ENCODE results near the gene PPP1R13B. TPM values are rescaled to one million over a fixed set of nuclear protein-coding genes. Genes with fewer than 3 reads are reported as not detected.
"Not testable (repeated sequence)": the region's sequence is repeated elsewhere in the genome, so short reads cannot be mapped to it uniquely, and the experiment has no call there.

PPP1R13B gene
- 9.6 and 9.8 TPM in 2 replicates for total RNA-seq

DNA sequence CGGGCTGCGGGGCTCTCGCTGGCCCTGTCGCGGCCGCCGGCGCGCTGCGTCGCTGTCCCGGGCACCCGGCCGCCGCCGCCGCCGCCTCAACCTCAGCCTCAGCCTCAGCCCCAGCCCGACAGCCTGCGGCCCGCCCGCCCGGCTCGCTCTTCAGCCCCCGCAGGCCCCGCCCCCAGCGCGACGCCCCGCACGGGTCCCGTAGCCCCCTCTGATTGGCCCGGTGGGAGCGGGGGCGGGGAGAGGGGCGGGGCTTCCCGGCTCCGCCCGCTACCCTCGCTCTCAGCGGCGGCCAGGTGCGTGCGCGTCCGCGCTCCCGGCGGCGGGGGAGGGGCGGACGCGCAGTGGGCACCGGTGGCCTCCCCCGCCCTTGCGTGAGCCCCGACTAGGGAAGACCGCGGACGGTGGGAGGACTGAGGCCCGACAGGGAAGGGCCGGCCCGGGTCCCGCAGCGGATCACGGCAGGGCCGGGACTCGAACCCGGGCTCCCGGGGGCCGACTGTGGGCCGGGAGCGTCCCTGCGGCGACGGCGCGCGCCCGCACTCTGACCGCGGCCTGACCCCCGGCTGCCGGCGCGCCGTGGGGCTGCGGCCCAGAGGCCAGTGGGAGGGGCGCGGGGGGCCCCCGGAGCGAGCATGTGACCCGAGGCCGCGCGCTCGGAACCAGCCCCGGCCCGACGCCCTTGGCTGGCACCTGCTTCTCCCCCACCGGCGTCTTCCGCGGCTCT lies at the start of gene PPP1R13B:
PPP1R13B (minus strand) TSS at position 125 of the 724 bp plus-strand sequence. CDS start 268 bp downstream, outside the sequence.
- peak within 1 kb of the TSS; percentile 51 for H3K27ac Mint-ChIP-seq
- H3K9me3 Mint-ChIP-seq, result no peaks in the 10 kb centered on the region
- peak within 1 kb of the TSS; percentile 85 for H3K4me3 Mint-ChIP-seq
- DNase-seq (ENCODE audit: low spot score), result peak; percentile 87
- intact Hi-C loops (cut with micrococcal nuclease), result loop anchor here (1.0 kb wide), 3 partner anchors 25 to 132 kb away; partner anchors contain the start of genes XRCC3 and ZFYVE21
- peaks cover 20% of the 10 kb centered on the region for H3K27me3 Mint-ChIP-seq (ENCODE audit: insufficient read depth)
- H3K36me3 Mint-ChIP-seq (ENCODE audit: low read depth), result no peaks in the 10 kb centered on the region
- peaks cover 15% of the 10 kb centered on the region for H3K4me1 Mint-ChIP-seq (ENCODE audit: low read depth)

GRCh38 chr14:103896578-103896977 lies 49.2 kb upstream of the PPP1R13B start:
- Mint-ChIP-seq H3K4me3 (no peak overlapping the region), H3K4me1 (ENCODE audit: low read depth) (no peaks in the 10 kb centered on the region), H3K9me3 (peaks cover 4% of the 10 kb centered on the region), H3K27ac (no peak overlapping the region), H3K27me3 (ENCODE audit: insufficient read depth) (no peaks in the 10 kb centered on the region), H3K36me3 (ENCODE audit: low read depth) (no peaks in the 10 kb centered on the region)
- DNase-seq (ENCODE audit: low spot score), result no peak
- intact Hi-C loops (cut with micrococcal nuclease), result no loop called here

DNA sequence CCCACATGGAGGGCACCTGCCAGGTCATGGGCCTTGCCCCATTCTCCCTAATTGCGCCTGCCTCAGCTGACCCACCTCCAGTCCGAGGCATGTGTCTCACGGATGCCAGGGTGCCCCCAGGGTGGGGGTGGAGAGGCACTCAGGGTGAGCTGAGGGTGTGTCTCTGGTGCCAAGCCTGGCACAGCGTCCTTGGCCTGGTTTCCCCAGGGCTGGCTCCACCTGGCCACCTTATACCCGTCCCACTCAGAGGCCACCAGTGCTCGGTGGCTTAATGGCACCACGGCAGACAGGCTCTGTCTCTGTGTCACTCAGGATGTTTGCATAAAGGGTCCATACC lies 47.3 kb upstream of the PPP1R13B start:
- intact Hi-C loops (cut with micrococcal nuclease), result no loop called here
- H3K4me1 Mint-ChIP-seq (ENCODE audit: low read depth), result no peaks in the 10 kb centered on the region
- no peak overlapping the region for H3K27ac Mint-ChIP-seq
- no peaks in the 10 kb centered on the region for H3K27me3 Mint-ChIP-seq (ENCODE audit: insufficient read depth)
- no peak for DNase-seq (ENCODE audit: low spot score)
- H3K9me3 Mint-ChIP-seq, result peaks cover 4% of the 10 kb centered on the region
- no peaks in the 10 kb centered on the region for H3K36me3 Mint-ChIP-seq (ENCODE audit: low read depth)
- no peak overlapping the region for H3K4me3 Mint-ChIP-seq

DNA sequence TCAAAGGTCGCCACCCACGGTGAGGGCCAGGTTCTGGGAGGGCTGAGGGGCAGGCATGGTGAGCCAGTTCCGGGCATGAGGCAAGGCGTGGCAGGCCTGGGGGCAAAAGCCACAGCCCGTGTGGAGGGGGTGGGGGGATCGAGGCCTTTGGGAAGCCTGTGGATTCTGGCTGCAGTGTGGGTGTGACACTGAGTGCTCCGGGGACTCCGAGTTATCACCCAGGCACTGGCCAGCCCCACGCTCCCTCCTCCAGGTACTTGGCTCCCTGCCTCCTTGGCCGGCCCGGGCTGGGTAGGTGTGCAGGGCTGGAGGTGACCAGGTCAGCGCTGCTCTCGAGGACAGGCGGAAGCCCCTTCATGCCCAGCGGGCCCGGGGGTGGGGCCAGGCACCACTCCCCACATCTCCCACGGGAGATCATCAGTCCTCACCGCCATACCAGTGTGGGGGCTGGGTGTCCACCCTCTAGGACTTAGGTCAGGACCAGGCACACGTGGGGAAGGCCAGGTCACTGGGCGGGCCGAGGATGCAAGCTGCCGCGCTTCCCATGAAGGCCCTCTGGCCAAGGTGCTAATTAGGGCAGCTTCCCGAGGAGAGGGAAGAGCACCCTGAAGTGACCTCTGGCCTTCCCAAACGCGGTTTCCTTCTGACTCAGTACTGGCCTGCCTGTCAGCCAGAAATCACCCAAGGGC lies 46.8 kb upstream of the PPP1R13B start:
- no peaks in the 10 kb centered on the region for H3K27me3 Mint-ChIP-seq (ENCODE audit: insufficient read depth)
- intact Hi-C loops (cut with micrococcal nuclease), result no loop called here
- DNase-seq (ENCODE audit: low spot score), result no peak
- peaks cover 4% of the 10 kb centered on the region for H3K9me3 Mint-ChIP-seq
- H3K27ac Mint-ChIP-seq, result no peak overlapping the region
- H3K36me3 Mint-ChIP-seq (ENCODE audit: low read depth), result no peaks in the 10 kb centered on the region
- no peaks in the 10 kb centered on the region for H3K4me1 Mint-ChIP-seq (ENCODE audit: low read depth)
- no peak overlapping the region for H3K4me3 Mint-ChIP-seq

DNA sequence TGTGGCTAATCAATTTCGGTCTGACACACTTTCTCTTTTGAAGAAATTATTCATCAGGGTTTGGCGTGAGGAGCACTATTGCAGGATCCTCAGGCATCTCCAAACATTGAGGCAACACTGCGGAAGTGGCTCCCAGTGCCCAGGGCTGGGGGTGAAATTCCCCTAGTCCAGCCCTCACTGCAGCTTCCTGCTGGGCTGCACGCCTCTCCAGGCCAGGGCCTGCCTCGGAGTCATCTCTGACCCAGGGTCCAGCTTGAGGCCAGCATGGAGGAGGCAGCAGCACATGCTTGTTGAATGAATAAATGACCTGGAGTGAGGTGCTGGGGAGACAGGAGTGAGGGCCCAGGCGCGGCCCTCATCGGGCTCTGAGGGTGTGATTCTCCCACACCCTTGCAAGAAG lies 44.9 kb upstream of the PPP1R13B start:
- Mint-ChIP-seq H3K4me1 (ENCODE audit: low read depth) (no peaks in the 10 kb centered on the region), H3K9me3 (peaks cover 4% of the 10 kb centered on the region), H3K27me3 (ENCODE audit: insufficient read depth) (no peaks in the 10 kb centered on the region), H3K27ac (no peak overlapping the region), H3K36me3 (ENCODE audit: low read depth) (no peaks in the 10 kb centered on the region), H3K4me3 (no peak overlapping the region)
- intact Hi-C loops (cut with micrococcal nuclease), result no loop called here
- no peak for DNase-seq (ENCODE audit: low spot score)

- Mint-ChIP-seq H3K36me3 (ENCODE audit: low read depth) (no peaks in the 10 kb centered on the region), H3K9me3 (peaks cover 4% of the 10 kb centered on the region), H3K4me3 (no peak overlapping the region), H3K4me1 (ENCODE audit: low read depth) (no peaks in the 10 kb centered on the region), H3K27me3 (ENCODE audit: insufficient read depth) (no peaks in the 10 kb centered on the region), H3K27ac (no peak overlapping the region)
- intact Hi-C loops (cut with micrococcal nuclease), result no loop called here
- no peak for DNase-seq (ENCODE audit: low spot score)
These were observed 44.4 kb upstream of the PPP1R13B start for GRCh38 chr14:103891667-103892215.

GRCh38 chr14:103890821-103891666 lies 43.7 kb upstream of the PPP1R13B start:
- Mint-ChIP-seq H3K4me3 (no peak overlapping the region), H3K27ac (no peak overlapping the region), H3K27me3 (ENCODE audit: insufficient read depth) (no peaks in the 10 kb centered on the region), H3K36me3 (ENCODE audit: low read depth) (no peaks in the 10 kb centered on the region), H3K4me1 (ENCODE audit: low read depth) (no peaks in the 10 kb centered on the region), H3K9me3 (no peaks in the 10 kb centered on the region)
- DNase-seq (ENCODE audit: low spot score), result no peak
- intact Hi-C loops (cut with micrococcal nuclease), result no loop called here

DNA sequence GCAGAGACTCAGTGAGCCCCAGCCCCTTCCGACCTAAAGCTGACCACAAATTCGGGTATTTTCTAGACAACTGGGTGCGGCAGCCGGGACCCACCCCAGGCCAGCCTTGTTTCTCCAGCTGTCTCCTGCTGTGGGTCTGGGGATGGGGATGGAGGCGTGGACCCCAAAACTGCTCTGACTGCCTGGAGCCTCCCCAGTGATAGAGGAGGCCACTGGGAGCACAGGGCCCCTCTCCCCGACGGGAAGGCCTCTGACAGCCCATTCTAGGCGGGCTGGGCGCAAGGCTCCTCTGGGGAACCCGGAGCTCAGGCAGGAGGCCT lies 42.6 kb upstream of the PPP1R13B start:
- no peaks in the 10 kb centered on the region for H3K27me3 Mint-ChIP-seq (ENCODE audit: insufficient read depth)
- DNase-seq (ENCODE audit: low spot score), result no peak
- intact Hi-C loops (cut with micrococcal nuclease), result no loop called here
- no peaks in the 10 kb centered on the region for H3K36me3 Mint-ChIP-seq (ENCODE audit: low read depth)
- no peaks in the 10 kb centered on the region for H3K9me3 Mint-ChIP-seq
- no peak overlapping the region for H3K27ac Mint-ChIP-seq
- no peaks in the 10 kb centered on the region for H3K4me1 Mint-ChIP-seq (ENCODE audit: low read depth)
- H3K4me3 Mint-ChIP-seq, result no peak overlapping the region

DNA sequence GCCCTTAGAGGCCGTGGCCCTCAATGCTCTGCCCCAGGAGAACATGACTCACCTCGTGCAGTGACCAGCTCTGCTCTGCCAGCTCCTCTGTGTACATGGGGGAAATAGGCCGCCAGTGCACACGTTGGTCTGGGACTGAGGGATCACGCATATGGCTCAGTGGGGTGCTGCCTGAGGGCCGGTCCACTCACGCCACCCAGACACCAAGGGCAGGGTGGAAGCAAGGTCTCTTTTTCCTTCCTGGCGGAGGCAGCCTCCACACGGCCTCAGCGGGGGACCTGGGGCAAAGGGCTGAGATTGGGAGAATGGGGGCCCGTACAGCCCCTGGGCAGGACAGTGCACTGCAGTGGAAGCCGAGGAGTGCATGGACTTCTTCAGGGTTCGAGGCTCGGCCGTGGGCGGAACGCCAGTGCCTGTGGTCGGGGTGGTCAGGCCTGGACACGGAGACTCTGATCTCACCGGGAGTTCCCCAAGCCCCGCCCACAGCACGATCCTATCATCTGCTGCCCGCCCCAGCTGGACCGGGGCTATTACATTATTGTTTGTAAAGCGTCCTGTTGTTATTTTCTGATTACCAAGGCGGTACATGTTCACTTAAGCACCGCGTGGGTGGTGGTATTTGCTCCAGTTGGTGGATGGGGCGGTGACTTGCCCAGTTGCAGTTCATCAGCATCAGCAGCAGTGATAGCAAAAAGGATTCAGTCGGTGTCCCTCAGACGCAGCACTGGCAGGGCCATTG lies 42.1 kb upstream of the PPP1R13B start:
- intact Hi-C loops (cut with micrococcal nuclease), result no loop called here
- Mint-ChIP-seq H3K9me3 (no peaks in the 10 kb centered on the region), H3K27me3 (ENCODE audit: insufficient read depth) (no peaks in the 10 kb centered on the region), H3K36me3 (ENCODE audit: low read depth) (no peaks in the 10 kb centered on the region), H3K27ac (no peak overlapping the region), H3K4me3 (no peak overlapping the region), H3K4me1 (ENCODE audit: low read depth) (no peaks in the 10 kb centered on the region)
- no peak for DNase-seq (ENCODE audit: low spot score)

DNA sequence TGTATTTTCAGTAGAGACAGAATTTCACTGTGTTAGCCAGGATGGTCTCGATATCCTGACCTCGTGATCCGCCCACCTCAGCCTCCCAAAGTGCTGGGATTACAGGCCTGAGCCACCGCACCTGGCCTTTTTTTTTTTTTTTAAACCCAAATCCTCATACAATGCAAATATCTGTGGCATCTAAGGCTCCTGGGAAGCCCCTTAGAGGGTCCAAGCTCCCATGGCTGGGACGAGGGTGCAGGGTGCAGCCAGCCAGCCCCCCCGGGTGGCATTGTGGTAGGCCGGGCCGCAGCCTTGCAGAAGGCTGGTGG lies 41.6 kb upstream of the PPP1R13B start:
- DNase-seq (ENCODE audit: low spot score); H3K27me3 Mint-ChIP-seq (ENCODE audit: insufficient read depth); H3K27ac Mint-ChIP-seq; H3K9me3 Mint-ChIP-seq; H3K36me3 Mint-ChIP-seq (ENCODE audit: low read depth); H3K4me1 Mint-ChIP-seq (ENCODE audit: low read depth); H3K4me3 Mint-ChIP-seq; intact Hi-C loops (cut with micrococcal nuclease): not testable (repeated sequence)

DNA sequence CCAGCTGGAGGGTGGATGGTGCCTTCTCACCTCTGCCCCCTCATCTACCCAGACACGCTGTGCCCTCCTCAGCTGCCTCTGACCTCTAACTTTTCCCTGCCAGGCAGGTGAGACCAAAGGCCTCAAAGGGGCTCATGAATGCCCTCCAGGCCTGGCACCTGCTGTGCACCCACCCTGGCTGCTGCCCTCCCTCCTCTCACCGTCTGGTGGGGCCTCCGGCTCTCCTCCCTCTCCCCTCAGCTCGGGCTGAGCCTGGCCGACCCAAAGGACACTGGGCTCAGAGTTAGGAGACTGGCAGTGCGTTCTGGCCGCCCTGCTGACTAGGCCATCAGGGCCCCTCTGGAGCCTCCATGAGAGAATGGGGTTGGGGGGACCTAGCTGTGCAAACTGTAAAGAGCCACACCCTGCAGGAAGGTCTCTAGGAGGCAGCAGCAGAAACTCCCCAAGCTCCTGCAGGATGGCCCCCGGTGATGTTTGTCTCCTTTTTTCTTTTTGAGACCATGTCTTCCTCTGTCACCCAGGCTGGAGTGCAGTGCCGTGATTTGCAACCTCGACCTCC lies 40.3 kb upstream of the PPP1R13B start:
- H3K27ac Mint-ChIP-seq, result no peak overlapping the region
- H3K36me3 Mint-ChIP-seq (ENCODE audit: low read depth), result no peaks in the 10 kb centered on the region
- H3K4me1 Mint-ChIP-seq (ENCODE audit: low read depth), result no peaks in the 10 kb centered on the region
- H3K4me3 Mint-ChIP-seq, result no peak overlapping the region
- H3K27me3 Mint-ChIP-seq (ENCODE audit: insufficient read depth), result no peaks in the 10 kb centered on the region
- no peak for DNase-seq (ENCODE audit: low spot score)
- intact Hi-C loops (cut with micrococcal nuclease), result no loop called here
- no peaks in the 10 kb centered on the region for H3K9me3 Mint-ChIP-seq

DNA sequence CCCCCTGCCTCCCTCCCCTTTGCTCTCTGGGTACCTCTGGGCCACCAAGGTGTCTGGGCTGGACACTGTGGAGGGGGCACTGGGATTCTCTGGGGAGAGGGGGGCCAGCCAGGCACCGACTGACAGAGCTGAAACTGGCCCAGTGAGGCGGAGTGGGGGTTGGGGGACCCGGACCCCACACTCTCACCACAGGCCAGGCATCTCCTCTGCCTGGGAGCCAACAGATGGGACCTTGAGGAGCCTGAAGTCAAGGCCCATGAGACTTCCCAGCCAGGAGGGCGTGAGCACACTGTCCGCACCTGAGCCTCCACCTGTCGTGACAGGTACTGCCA lies 39.8 kb upstream of the PPP1R13B start:
- peaks cover 1% of the 10 kb centered on the region for H3K27me3 Mint-ChIP-seq (ENCODE audit: insufficient read depth)
- H3K27ac Mint-ChIP-seq, result no peak overlapping the region

More for the DNA sequence above, 39.8 kb upstream of the PPP1R13B start:
- DNase-seq (ENCODE audit: low spot score), result no peak
- no peak overlapping the region for H3K4me3 Mint-ChIP-seq
- intact Hi-C loops (cut with micrococcal nuclease), result no loop called here
- no peaks in the 10 kb centered on the region for H3K36me3 Mint-ChIP-seq (ENCODE audit: low read depth)
- H3K4me1 Mint-ChIP-seq (ENCODE audit: low read depth), result no peaks in the 10 kb centered on the region
- no peaks in the 10 kb centered on the region for H3K9me3 Mint-ChIP-seq

Measured in activated T-helper 1 cell treated with anti-CD3 and anti-CD28 coated beads, Interleukin-12 subunit alpha, Interleukin-12 subunit beta, Interleukin-2, Interleukin-4 antibody, amounts not matched to agents 30 ng/mL and 10 ng/mL and 1 ng/mL, durations not matched to agents 14 hours and 24 hours and 36 hours (primary cell).